Panc1 (cell line): ENCODE results near the gene PITX3. TPM values are rescaled to one million over a fixed set of nuclear protein-coding genes. Genes with fewer than 3 reads are reported as not detected.

Source experiments
- ATAC-seq: fragments of 200-7000 bp; cut with Tn5 transposase; 2 replicates; pipeline ENCODE4 v1.9.1; 2020; ENCODE audit warnings: mild to moderate bottlenecking, moderate library complexity
- BruUV-seq: library from RNA; stranded (reverse); fragments of 400-500 nt; replicated peaks from 2 replicates; lab custom pipeline; 2021; lab: Mats Ljungman, UMichigan
- CTCF ChIA-PET: fragments of 300-600 bp; sonication (Branson Sonifier 250); formaldehyde crosslinking; loops from one replicate; lab custom pipeline; 2022; ENCODE audit warnings: antibody characterized with exemption; lab: Charles Lee
- POLR2A ChIA-PET: fragments of 300-600 bp; sonication (Branson Sonifier 250); formaldehyde crosslinking; loops from one replicate; lab custom pipeline; 2022; ENCODE audit warnings: antibody characterized with exemption; lab: Charles Lee
- DNase-seq: peaks from one replicate; pipeline ENCODE4 v3.0.0-alpha.2; 2010; ENCODE audit warnings: low read depth, low spot score
- H3K27ac ChIP-seq: 2 replicates; pipeline ENCODE4 v1.5.1; 2011; ENCODE audit warnings: mild to moderate bottlenecking, low read length, inconsistent platforms
- H3K27me3 ChIP-seq: fragments of 200-500 bp; sonication (Bioruptor generic); 2 replicates; pipeline ENCODE4 v1.6.0; 2014; ENCODE audit warnings: low read length, inconsistent platforms; ENCODE audit not compliant: control insufficient read depth, insufficient read depth
- H3K36me3 ChIP-seq: fragments of 200-500 bp; sonication (Bioruptor generic); 2 replicates; pipeline ENCODE4 v1.5.1; 2014; ENCODE audit warnings: inconsistent platforms, mild to moderate bottlenecking, low read length, moderate library complexity; ENCODE audit not compliant: control insufficient read depth, insufficient read depth
- H3K4me1 ChIP-seq: 2 replicates; pipeline ENCODE4 v1.5.1; 2011; ENCODE audit warnings: inconsistent platforms, mild to moderate bottlenecking, low read length, moderate library complexity; ENCODE audit not compliant: control insufficient read depth, insufficient read depth
- H3K4me3 ChIP-seq, 2 experiments: 2 replicates each; pipeline ENCODE4 v1.5.1; 2011 to 2012; ENCODE audit warnings: low read depth in 2 of 2, low read length in 2 of 2, mild to moderate bottlenecking in 2 of 2, inconsistent platforms in 1 of 2, moderate library complexity in 1 of 2
- H3K9me3 ChIP-seq: fragments of 200-500 bp; sonication (Bioruptor generic); 2 replicates; pipeline ENCODE4 v1.5.1; 2014; ENCODE audit warnings: low read depth, mild to moderate bottlenecking, inconsistent platforms, low read length, moderate library complexity; ENCODE audit not compliant: control insufficient read depth, insufficient read depth
- CTCF ChIP-seq: fragments of 450-650 bp; IDR thresholded peaks from 2 replicates; pipeline ENCODE4 v1.5.1; 2017; ENCODE audit warnings: mild to moderate bottlenecking
- POLR2AphosphoS5 ChIP-seq: IDR thresholded peaks from 2 replicates; pipeline ENCODE4 v1.6.1; 2012; ENCODE audit warnings: mild to moderate bottlenecking, low read depth, low read length, moderate library complexity
- SIN3A ChIP-seq: IDR thresholded peaks from 2 replicates; pipeline ENCODE4 v1.6.1; 2012; ENCODE audit warnings: low read depth, mild to moderate bottlenecking, low read length, moderate library complexity, borderline replicate concordance; ENCODE audit not compliant: insufficient read depth
- TCF7L2 ChIP-seq: IDR thresholded peaks from 2 replicates; pipeline ENCODE4 v1.6.1; 2011; ENCODE audit warnings: mild to moderate bottlenecking, low read depth, low read length, inconsistent platforms
- in situ Hi-C: cut with HindIII; loops from 2 replicates; pipeline ENCODE4 v1.10.0; 2016; ENCODE audit warnings: low sequenced_read_pairs, low pct_unique_long_range_greater_than_20kb
- intact Hi-C: fragments of 100-400 bp; cut with micrococcal nuclease; formaldehyde crosslinking; loops from one replicate; pipeline ENCODE4 v1.10.0; 2022; ENCODE audit not compliant: unreplicated experiment
- total RNA-seq: library from RNA; stranded (reverse); gene quantifications from one replicate; pipeline ENCODE4 v1.2.1, GENCODE V29; 2021; ENCODE audit not compliant: unreplicated experiment
- TF ChIP-seq, protein P1 (sequence below), 2 experiments: IDR thresholded peaks; 2 replicates each; pipeline ENCODE4 v1.6.1; 2011 to 2012; ENCODE audit warnings: low read depth in 2 of 2, control low read depth in 1 of 2, low read length in 1 of 2, mild to moderate bottlenecking in 1 of 2, moderate library complexity in 1 of 2; ENCODE audit not compliant: insufficient read depth in 1 of 2

Gene PITX3
- total RNA-seq, 1 experiment from 2014 or later = 0.49 TPM

- BruUV-seq = no TSS peak
- H3K4me1 ChIP-seq = no peaks in the 10 kb centered on the region
- no peak for TF ChIP-seq POLR2AphosphoS5
- no peak for TF ChIP-seq CTCF
- no peak for TF ChIP-seq TCF7L2
- TF ChIP-seq, protein P1, sequence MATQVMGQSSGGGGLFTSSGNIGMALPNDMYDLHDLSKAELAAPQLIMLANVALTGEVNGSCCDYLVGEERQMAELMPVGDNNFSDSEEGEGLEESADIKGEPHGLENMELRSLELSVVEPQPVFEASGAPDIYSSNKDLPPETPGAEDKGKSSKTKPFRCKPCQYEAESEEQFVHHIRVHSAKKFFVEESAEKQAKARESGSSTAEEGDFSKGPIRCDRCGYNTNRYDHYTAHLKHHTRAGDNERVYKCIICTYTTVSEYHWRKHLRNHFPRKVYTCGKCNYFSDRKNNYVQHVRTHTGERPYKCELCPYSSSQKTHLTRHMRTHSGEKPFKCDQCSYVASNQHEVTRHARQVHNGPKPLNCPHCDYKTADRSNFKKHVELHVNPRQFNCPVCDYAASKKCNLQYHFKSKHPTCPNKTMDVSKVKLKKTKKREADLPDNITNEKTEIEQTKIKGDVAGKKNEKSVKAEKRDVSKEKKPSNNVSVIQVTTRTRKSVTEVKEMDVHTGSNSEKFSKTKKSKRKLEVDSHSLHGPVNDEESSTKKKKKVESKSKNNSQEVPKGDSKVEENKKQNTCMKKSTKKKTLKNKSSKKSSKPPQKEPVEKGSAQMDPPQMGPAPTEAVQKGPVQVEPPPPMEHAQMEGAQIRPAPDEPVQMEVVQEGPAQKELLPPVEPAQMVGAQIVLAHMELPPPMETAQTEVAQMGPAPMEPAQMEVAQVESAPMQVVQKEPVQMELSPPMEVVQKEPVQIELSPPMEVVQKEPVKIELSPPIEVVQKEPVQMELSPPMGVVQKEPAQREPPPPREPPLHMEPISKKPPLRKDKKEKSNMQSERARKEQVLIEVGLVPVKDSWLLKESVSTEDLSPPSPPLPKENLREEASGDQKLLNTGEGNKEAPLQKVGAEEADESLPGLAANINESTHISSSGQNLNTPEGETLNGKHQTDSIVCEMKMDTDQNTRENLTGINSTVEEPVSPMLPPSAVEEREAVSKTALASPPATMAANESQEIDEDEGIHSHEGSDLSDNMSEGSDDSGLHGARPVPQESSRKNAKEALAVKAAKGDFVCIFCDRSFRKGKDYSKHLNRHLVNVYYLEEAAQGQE (IDR thresholded peaks at IDR 0.05; ENCODE audit: insufficient read depth in 1 of 2, low read depth in 2 of 2, low read length in 1 of 2) = no peak
- no peak for TF ChIP-seq SIN3A
- POLR2A ChIA-PET = interaction anchor here (0.7 kb wide), 2 partner anchors 31 to 394 kb away, joined by 3 read pairs; no protein-coding TSS in a partner anchor
- intact Hi-C loops = no loop called here
- no peak for ATAC-seq
- no peak for DNase-seq
- in situ Hi-C loops = no loop called here
- H3K27me3 ChIP-seq = no peaks in the 10 kb centered on the region
- no peaks in the 10 kb centered on the region for H3K9me3 ChIP-seq
- H3K36me3 ChIP-seq = peaks cover 12% of the 10 kb centered on the region
- no peak overlapping the region for H3K27ac ChIP-seq
- CTCF ChIA-PET = no interaction called here
- no peak overlapping the region for H3K4me3 ChIP-seq
These were observed 21.5 kb upstream of the PITX3 start for GRCh38 chr10:102262744-102263370.

DNA sequence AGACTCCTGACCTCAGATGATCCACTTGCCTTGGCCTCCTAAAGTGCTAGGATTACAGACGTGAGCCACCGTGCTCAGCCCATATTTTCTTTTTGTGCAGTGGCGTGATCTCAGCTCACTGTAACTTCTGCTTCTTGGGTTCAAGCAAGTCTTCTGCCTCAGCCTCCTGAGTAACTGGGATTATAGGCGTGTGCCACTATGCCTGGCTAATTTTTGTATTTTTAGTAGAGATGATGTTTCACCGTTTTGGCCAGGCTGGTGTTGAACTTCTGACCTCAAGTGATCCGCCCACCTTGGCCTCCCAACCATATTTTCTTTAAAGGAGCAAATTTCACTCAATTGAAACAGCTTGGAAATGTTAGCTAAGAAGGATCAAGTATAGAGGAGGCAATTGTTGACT lies 20.5 kb upstream of the PITX3 start:
- no peak overlapping the region for H3K4me3 ChIP-seq
- POLR2A ChIA-PET = interaction anchor here (0.7 kb wide), 2 partner anchors 32 to 395 kb away, joined by 3 read pairs; no protein-coding TSS in a partner anchor
- in situ Hi-C loops (no loop called here), intact Hi-C loops (no loop called here)
- TF ChIP-seq, protein P1 (IDR thresholded peaks at IDR 0.05; ENCODE audit: insufficient read depth in 1 of 2, low read depth in 2 of 2, low read length in 1 of 2) = no peak
- TF ChIP-seq SIN3A (no peak), CTCF (no peak), TCF7L2 (no peak), POLR2AphosphoS5 (no peak)
- H3K4me1 ChIP-seq = no peaks in the 10 kb centered on the region
- peaks cover 12% of the 10 kb centered on the region for H3K36me3 ChIP-seq
- DNase-seq = no peak
- H3K9me3 ChIP-seq = no peaks in the 10 kb centered on the region
- H3K27me3 ChIP-seq = no peaks in the 10 kb centered on the region
- no TSS peak for BruUV-seq
- no peak for ATAC-seq
- no peak overlapping the region for H3K27ac ChIP-seq
- CTCF ChIA-PET = interaction anchor here (0.7 kb wide), 1 partner anchor 25 kb away, joined by 4 read pairs; no protein-coding TSS in a partner anchor
